Thyroid gland (tissue), 4 donors: Measurements from ENCODE around the gene MET. TPM values are rescaled to one million over a fixed set of nuclear protein-coding genes. Genes with fewer than 3 reads are reported as not detected.

Experiments used
- DNase-seq, 2 donors: peaks; one replicate each; pipeline ENCODE4 v3.0.0-alpha.2; 2019
- H3K27ac ChIP-seq, 3 donors: fragments of 200-600 bp; sonication (generic); 1 replicate in 2 of 3; 2 replicates in 1 of 3; pipeline ENCODE4 v1.5.1; 2016 to 2019; ENCODE audit warnings: mild to moderate bottlenecking in 1 of 3, moderate library complexity in 1 of 3
- H3K27me3 ChIP-seq: fragments of 200-600 bp; sonication (generic); one replicate; pipeline ENCODE4 v1.5.1; 2019
- H3K36me3 ChIP-seq, 2 donors: fragments of 200-600 bp; sonication (generic); one replicate each; pipeline ENCODE4 v1.5.1; 2016 to 2019
- H3K4me1 ChIP-seq, 2 donors: fragments of 200-600 bp; sonication (generic); one replicate each; pipeline ENCODE4 v1.5.1; 2017 to 2019
- H3K4me3 ChIP-seq, 3 donors: fragments of 200-600 bp; sonication (generic); replicated peaks in 1 of 3; 1 replicate in 2 of 3; 2 replicates in 1 of 3; pipeline ENCODE4 v1.5.1; 2016; ENCODE audit warnings: mild to moderate bottlenecking in 1 of 3
- H3K9me3 ChIP-seq: fragments of 200-600 bp; sonication (generic); one replicate; pipeline ENCODE4 v1.5.1; 2017
- POLR2A ChIP-seq, 2 donors: fragments of 450-650 bp; IDR thresholded peaks; one replicate each; pipeline ENCODE4 v1.6.1; 2017; ENCODE audit warnings: antibody characterized with exemption in 2 of 2, mild to moderate bottlenecking in 2 of 2, moderate library complexity in 1 of 2
- WGBS, 2 donors: methylation state at CpG; one replicate each; pipeline ENCODE4 v1.1.5; 2017; 5-methylcytosine and 5-hydroxymethylcytosine counted together
- intact Hi-C: fragments of 100-400 bp; cut with DNase I; formaldehyde crosslinking; loops from one replicate; pipeline ENCODE4 v1.15.1; 2023
- total RNA-seq, 4 donors: library from RNA; depleted of rRNA; stranded (reverse); fragments of >200 nt; gene quantifications; one replicate each; pipeline ENCODE4 v1.2.3, GENCODE V29; 2016
- TF ChIP-seq, protein P1 (sequence below), 6 experiments: fragments of 200-600 bp in 3 of 6; fragments of 450-650 bp in 3 of 6; sonication (generic) in 3 of 6; IDR thresholded peaks; one replicate each; pipeline ENCODE4 v1.5.1; 2016 to 2019; ENCODE audit warnings: antibody characterized with exemption in 6 of 6, mild to moderate bottlenecking in 2 of 6, inconsistent platforms in 1 of 6, moderate library complexity in 1 of 6

Gene MET
- total RNA-seq, 4 donors from 2014 or later, result 41.5 to 59.6 (median 52.7) TPM

DNA sequence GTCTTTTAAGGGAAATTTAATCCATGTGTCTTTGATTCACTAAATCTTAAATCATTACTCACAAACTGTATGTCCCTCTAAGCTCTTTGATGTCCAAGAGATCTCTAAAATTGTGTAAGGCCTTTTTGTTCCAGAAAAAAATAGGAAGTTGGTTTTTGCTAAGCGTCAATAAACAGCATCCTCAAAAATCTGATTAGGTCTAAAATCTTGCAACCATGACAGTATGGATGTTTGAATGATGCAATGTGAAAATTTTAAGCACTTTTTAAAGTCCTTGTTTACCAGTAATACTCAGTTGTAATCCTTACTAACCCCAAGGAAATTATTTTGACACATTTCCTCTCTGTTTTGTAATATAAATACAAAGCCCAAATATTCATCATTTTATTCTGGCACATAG is 6.8 kb downstream of the MET start:
- Histone ChIP-seq H3K4me1 (peaks cover 4 to 9% of the 10 kb centered on the region in 2 donors), H3K27me3 (no peaks in the 10 kb centered on the region), H3K36me3 (no peaks in the 10 kb centered on the region), H3K27ac (no peak overlapping the region), H3K9me3 (no peaks in the 10 kb centered on the region), H3K4me3 (no peak overlapping the region)
- no peak for DNase-seq
- intact Hi-C loops, result loop anchor here (10.0 kb wide), 1 partner anchor 106 kb away; no protein-coding TSS in a partner anchor
- WGBS, 2 donors, result 92 to 93% methylated on average over 1 of the region's 1 CpG
- no peak for TF ChIP-seq POLR2A (IDR thresholded peaks at IDR 0.05)
- TF ChIP-seq, protein P1, sequence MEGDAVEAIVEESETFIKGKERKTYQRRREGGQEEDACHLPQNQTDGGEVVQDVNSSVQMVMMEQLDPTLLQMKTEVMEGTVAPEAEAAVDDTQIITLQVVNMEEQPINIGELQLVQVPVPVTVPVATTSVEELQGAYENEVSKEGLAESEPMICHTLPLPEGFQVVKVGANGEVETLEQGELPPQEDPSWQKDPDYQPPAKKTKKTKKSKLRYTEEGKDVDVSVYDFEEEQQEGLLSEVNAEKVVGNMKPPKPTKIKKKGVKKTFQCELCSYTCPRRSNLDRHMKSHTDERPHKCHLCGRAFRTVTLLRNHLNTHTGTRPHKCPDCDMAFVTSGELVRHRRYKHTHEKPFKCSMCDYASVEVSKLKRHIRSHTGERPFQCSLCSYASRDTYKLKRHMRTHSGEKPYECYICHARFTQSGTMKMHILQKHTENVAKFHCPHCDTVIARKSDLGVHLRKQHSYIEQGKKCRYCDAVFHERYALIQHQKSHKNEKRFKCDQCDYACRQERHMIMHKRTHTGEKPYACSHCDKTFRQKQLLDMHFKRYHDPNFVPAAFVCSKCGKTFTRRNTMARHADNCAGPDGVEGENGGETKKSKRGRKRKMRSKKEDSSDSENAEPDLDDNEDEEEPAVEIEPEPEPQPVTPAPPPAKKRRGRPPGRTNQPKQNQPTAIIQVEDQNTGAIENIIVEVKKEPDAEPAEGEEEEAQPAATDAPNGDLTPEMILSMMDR (IDR thresholded peaks at IDR 0.05), result no peak

- H3K27ac ChIP-seq, result no peak overlapping the region
- intact Hi-C loops, result loop anchor here (10.0 kb wide), 1 partner anchor 105 kb away; no protein-coding TSS in a partner anchor
- H3K9me3 ChIP-seq, result no peaks in the 10 kb centered on the region
- H3K27me3 ChIP-seq, result no peaks in the 10 kb centered on the region
- DNase-seq, result no peak
- 67 to 76% methylated on average over 4 of the region's 4 CpGs for WGBS, 2 donors
- no peak overlapping the region for H3K4me3 ChIP-seq
- no peak for TF ChIP-seq POLR2A (IDR thresholded peaks at IDR 0.05)
- TF ChIP-seq, protein P1 (IDR thresholded peaks at IDR 0.05), result no peak
- H3K36me3 ChIP-seq, result no peaks in the 10 kb centered on the region
- peaks cover 2 to 4% of the 10 kb centered on the region in 2 donors for H3K4me1 ChIP-seq
These were observed 7.5 kb downstream of the MET start for GRCh38 chr7:116679500-116679899.

DNA sequence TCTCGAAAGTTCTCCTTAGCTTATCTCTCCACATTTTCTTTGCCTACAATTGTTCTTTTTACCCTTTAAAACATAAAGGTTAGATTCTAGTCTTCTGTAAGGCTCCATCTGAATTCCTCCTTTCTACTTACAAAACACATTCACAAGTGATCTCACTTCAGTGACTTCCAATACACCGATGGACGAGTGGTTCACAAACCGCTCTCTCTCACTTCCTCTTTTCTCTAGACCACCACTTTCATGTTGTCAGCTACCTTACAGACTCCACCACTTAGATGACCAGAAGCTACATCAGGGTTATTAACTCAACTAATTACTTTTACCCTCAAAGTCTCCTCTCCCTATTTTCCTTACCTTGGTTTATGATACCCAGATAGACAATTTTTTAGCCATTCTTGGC is 11.8 kb downstream of the MET start:
- DNase-seq, result no peak
- Histone ChIP-seq H3K27me3 (no peaks in the 10 kb centered on the region), H3K4me3 (no peak overlapping the region), H3K4me1 (peaks cover 15 to 19% of the 10 kb centered on the region in 2 donors), H3K36me3 (no peaks in the 10 kb centered on the region), H3K9me3 (no peaks in the 10 kb centered on the region), H3K27ac (no peak overlapping the region)
- TF ChIP-seq, protein P1 (IDR thresholded peaks at IDR 0.05), result no peak
- no peak for TF ChIP-seq POLR2A (IDR thresholded peaks at IDR 0.05)
- intact Hi-C loops, result no loop called here
- 77 to 85% methylated on average over 4 of the region's 4 CpGs for WGBS, 2 donors

GRCh38 chr7:116686033-116686432 is 14.0 kb downstream of the MET start:
- no peaks in the 10 kb centered on the region for H3K27me3 ChIP-seq
- DNase-seq, result no peak
- peaks cover 24 to 36% of the 10 kb centered on the region in 2 donors for H3K4me1 ChIP-seq
- intact Hi-C loops, result no loop called here
- H3K36me3 ChIP-seq, result no peaks in the 10 kb centered on the region
- WGBS, 2 donors, result 88 to 91% methylated on average over 3 of the region's 3 CpGs
- no peak for TF ChIP-seq POLR2A (IDR thresholded peaks at IDR 0.05)
- TF ChIP-seq, protein P1 (IDR thresholded peaks at IDR 0.05), result no peak
- no peak overlapping the region for H3K4me3 ChIP-seq
- no peak overlapping the region for H3K27ac ChIP-seq
- no peaks in the 10 kb centered on the region for H3K9me3 ChIP-seq

GRCh38 chr7:116686812-116687419 is 14.9 kb downstream of the MET start:
- H3K27me3 ChIP-seq, result no peaks in the 10 kb centered on the region
- no peaks in the 10 kb centered on the region for H3K36me3 ChIP-seq
- peak overlapping the region in 1 of 3 donors; percentile 22 for H3K27ac ChIP-seq
- DNase-seq, result no peak
- H3K4me3 ChIP-seq, result no peak overlapping the region
- peaks cover 24 to 36% of the 10 kb centered on the region in 2 donors for H3K4me1 ChIP-seq
- WGBS, 2 donors, result 89 to 91% methylated on average over 7 of the region's 7 CpGs
- H3K9me3 ChIP-seq, result no peaks in the 10 kb centered on the region
- TF ChIP-seq, protein P1 (IDR thresholded peaks at IDR 0.05), result no peak
- intact Hi-C loops, result no loop called here
